Measurements from ENCODE around the gene DPYD. TPM values are rescaled to one million over a fixed set of nuclear protein-coding genes. Genes with fewer than 3 reads are reported as not detected.

The DPYD gene
- total RNA-seq, 1 experiment from 2014 or later = 0.46 TPM

DNA sequence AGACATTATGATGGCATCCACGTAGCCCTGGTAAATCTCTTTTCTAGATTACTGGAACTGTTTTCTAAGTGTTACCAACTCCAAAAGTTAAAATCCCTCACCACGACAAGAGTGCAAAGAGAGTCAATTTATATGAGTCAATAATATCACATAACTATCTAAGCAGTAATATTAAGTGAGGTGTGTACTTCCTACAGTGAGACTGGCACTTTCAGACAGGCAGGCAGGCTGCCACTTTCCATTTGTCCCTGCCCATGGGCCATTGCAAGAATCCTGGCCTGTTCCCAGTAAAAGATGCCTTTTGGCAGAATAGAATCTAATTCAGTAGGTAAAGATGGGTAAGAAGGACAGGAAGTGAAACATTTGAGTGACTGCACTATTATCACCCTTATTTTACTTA is 843.6 kb downstream of the DPYD start:
- DNase-seq (ENCODE audit: low spot score) = no peak
- no peaks in the 10 kb centered on the region for H3K9me3 Mint-ChIP-seq
- ChIA-PET POLR2A (no interaction called here), CTCF (no interaction called here)
- no peaks in the 10 kb centered on the region for H3K27me3 Mint-ChIP-seq (ENCODE audit: low read depth)
- no peak for TF ChIP-seq TEAD4 (CRISPR knock-in tag; IDR thresholded peaks at IDR 0.05)
- no peak for TF ChIP-seq ESRRA (CRISPR knock-in tag; IDR thresholded peaks at IDR 0.05; ENCODE audit: borderline replicate concordance)
- no peak for TF ChIP-seq ZNF121 (CRISPR knock-in tag; IDR thresholded peaks at IDR 0.05)
- TF ChIP-seq TCF7 (CRISPR knock-in tag; IDR thresholded peaks at IDR 0.05; ENCODE audit: low read depth) = no peak
- TF ChIP-seq, protein P1, sequence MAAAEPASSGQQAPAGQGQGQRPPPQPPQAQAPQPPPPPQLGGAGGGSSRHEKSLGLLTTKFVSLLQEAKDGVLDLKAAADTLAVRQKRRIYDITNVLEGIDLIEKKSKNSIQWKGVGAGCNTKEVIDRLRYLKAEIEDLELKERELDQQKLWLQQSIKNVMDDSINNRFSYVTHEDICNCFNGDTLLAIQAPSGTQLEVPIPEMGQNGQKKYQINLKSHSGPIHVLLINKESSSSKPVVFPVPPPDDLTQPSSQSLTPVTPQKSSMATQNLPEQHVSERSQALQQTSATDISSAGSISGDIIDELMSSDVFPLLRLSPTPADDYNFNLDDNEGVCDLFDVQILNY (CRISPR knock-in tag; IDR thresholded peaks at IDR 0.05) = no peak
- TF ChIP-seq, protein P2, sequence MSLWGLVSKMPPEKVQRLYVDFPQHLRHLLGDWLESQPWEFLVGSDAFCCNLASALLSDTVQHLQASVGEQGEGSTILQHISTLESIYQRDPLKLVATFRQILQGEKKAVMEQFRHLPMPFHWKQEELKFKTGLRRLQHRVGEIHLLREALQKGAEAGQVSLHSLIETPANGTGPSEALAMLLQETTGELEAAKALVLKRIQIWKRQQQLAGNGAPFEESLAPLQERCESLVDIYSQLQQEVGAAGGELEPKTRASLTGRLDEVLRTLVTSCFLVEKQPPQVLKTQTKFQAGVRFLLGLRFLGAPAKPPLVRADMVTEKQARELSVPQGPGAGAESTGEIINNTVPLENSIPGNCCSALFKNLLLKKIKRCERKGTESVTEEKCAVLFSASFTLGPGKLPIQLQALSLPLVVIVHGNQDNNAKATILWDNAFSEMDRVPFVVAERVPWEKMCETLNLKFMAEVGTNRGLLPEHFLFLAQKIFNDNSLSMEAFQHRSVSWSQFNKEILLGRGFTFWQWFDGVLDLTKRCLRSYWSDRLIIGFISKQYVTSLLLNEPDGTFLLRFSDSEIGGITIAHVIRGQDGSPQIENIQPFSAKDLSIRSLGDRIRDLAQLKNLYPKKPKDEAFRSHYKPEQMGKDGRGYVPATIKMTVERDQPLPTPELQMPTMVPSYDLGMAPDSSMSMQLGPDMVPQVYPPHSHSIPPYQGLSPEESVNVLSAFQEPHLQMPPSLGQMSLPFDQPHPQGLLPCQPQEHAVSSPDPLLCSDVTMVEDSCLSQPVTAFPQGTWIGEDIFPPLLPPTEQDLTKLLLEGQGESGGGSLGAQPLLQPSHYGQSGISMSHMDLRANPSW (CRISPR knock-in tag; conservative IDR thresholded peaks at IDR 0.05; ENCODE audit: low read depth) = no peak
- peaks cover 5% of the 10 kb centered on the region; the same call in 1 of the 2 replicates for H3K4me1 Mint-ChIP-seq
- no peaks in the 10 kb centered on the region for H3K36me3 Mint-ChIP-seq
- H3K4me3 Mint-ChIP-seq = no peak overlapping the region
- no peak for ATAC-seq
- H3K27ac Mint-ChIP-seq = no peak overlapping the region

DNA sequence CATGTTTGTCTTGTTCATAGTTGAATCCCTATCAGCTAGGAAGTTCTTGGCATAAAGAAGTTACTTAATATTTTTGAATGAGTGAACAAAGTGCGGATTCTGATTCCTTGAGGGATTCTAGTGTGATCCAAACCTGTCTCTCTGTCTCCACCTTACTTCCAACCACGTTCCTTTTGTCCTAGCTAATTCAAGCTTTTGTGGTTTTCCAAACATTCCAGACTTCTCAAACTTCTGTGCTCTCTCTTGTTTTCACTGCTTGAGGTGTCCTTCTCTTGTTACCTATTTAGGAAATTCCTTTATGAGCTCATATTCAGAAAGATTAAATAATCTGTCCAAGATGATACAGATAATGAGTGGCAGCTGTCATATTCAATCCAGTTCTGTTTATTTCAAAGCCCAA is 846.1 kb downstream of the DPYD start:
- Mint-ChIP-seq H3K36me3 (no peaks in the 10 kb centered on the region), H3K9me3 (no peaks in the 10 kb centered on the region), H3K27ac (no peak overlapping the region), H3K4me3 (no peak overlapping the region), H3K27me3 (ENCODE audit: low read depth) (no peaks in the 10 kb centered on the region), H3K4me1 (peaks cover 5% of the 10 kb centered on the region; the same call in 1 of the 2 replicates)
- DNase-seq (ENCODE audit: low spot score) (no peak), ATAC-seq (no peak)
- ChIA-PET CTCF (no interaction called here), POLR2A (no interaction called here)
- no peak for TF ChIP-seq FOXK1 (CRISPR knock-in tag; IDR thresholded peaks at IDR 0.05)
- TF ChIP-seq, protein P3, sequence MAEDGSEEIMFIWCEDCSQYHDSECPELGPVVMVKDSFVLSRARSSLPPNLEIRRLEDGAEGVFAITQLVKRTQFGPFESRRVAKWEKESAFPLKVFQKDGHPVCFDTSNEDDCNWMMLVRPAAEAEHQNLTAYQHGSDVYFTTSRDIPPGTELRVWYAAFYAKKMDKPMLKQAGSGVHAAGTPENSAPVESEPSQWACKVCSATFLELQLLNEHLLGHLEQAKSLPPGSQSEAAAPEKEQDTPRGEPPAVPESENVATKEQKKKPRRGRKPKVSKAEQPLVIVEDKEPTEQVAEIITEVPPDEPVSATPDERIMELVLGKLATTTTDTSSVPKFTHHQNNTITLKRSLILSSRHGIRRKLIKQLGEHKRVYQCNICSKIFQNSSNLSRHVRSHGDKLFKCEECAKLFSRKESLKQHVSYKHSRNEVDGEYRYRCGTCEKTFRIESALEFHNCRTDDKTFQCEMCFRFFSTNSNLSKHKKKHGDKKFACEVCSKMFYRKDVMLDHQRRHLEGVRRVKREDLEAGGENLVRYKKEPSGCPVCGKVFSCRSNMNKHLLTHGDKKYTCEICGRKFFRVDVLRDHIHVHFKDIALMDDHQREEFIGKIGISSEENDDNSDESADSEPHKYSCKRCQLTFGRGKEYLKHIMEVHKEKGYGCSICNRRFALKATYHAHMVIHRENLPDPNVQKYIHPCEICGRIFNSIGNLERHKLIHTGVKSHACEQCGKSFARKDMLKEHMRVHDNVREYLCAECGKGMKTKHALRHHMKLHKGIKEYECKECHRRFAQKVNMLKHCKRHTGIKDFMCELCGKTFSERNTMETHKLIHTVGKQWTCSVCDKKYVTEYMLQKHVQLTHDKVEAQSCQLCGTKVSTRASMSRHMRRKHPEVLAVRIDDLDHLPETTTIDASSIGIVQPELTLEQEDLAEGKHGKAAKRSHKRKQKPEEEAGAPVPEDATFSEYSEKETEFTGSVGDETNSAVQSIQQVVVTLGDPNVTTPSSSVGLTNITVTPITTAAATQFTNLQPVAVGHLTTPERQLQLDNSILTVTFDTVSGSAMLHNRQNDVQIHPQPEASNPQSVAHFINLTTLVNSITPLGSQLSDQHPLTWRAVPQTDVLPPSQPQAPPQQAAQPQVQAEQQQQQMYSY (CRISPR knock-in tag; IDR thresholded peaks at IDR 0.05) = no peak
- TF ChIP-seq, protein P4, sequence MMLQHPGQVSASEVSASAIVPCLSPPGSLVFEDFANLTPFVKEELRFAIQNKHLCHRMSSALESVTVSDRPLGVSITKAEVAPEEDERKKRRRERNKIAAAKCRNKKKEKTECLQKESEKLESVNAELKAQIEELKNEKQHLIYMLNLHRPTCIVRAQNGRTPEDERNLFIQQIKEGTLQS (CRISPR knock-in tag; conservative IDR thresholded peaks at IDR 0.05) = no peak
- no peak for TF ChIP-seq NR3C1 (CRISPR knock-in tag; conservative IDR thresholded peaks at IDR 0.05; ENCODE audit: low read depth)
- TF ChIP-seq, protein P5, sequence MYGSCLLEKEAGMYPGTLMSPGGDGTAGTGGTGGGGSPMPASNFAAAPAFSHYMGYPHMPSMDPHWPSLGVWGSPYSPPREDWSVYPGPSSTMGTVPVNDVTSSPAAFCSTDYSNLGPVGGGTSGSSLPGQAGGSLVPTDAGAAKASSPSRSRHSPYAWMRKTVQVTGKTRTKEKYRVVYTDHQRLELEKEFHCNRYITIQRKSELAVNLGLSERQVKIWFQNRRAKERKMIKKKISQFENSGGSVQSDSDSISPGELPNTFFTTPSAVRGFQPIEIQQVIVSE (CRISPR knock-in tag; IDR thresholded peaks at IDR 0.05; ENCODE audit: borderline replicate concordance) = no peak
- TF ChIP-seq, protein P6, sequence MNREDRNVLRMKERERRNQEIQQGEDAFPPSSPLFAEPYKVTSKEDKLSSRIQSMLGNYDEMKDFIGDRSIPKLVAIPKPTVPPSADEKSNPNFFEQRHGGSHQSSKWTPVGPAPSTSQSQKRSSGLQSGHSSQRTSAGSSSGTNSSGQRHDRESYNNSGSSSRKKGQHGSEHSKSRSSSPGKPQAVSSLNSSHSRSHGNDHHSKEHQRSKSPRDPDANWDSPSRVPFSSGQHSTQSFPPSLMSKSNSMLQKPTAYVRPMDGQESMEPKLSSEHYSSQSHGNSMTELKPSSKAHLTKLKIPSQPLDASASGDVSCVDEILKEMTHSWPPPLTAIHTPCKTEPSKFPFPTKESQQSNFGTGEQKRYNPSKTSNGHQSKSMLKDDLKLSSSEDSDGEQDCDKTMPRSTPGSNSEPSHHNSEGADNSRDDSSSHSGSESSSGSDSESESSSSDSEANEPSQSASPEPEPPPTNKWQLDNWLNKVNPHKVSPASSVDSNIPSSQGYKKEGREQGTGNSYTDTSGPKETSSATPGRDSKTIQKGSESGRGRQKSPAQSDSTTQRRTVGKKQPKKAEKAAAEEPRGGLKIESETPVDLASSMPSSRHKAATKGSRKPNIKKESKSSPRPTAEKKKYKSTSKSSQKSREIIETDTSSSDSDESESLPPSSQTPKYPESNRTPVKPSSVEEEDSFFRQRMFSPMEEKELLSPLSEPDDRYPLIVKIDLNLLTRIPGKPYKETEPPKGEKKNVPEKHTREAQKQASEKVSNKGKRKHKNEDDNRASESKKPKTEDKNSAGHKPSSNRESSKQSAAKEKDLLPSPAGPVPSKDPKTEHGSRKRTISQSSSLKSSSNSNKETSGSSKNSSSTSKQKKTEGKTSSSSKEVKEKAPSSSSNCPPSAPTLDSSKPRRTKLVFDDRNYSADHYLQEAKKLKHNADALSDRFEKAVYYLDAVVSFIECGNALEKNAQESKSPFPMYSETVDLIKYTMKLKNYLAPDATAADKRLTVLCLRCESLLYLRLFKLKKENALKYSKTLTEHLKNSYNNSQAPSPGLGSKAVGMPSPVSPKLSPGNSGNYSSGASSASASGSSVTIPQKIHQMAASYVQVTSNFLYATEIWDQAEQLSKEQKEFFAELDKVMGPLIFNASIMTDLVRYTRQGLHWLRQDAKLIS (CRISPR knock-in tag; IDR thresholded peaks at IDR 0.05; ENCODE audit: borderline replicate concordance) = no peak
- TF ChIP-seq, protein P7, sequence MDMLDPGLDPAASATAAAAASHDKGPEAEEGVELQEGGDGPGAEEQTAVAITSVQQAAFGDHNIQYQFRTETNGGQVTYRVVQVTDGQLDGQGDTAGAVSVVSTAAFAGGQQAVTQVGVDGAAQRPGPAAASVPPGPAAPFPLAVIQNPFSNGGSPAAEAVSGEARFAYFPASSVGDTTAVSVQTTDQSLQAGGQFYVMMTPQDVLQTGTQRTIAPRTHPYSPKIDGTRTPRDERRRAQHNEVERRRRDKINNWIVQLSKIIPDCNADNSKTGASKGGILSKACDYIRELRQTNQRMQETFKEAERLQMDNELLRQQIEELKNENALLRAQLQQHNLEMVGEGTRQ (CRISPR knock-in tag; IDR thresholded peaks at IDR 0.05) = no peak
- TF ChIP-seq ATF1 (CRISPR knock-in tag; IDR thresholded peaks at IDR 0.05) = no peak
- TF ChIP-seq CBFB (CRISPR knock-in tag; IDR thresholded peaks at IDR 0.05; ENCODE audit: low read depth) = no peak
- TF ChIP-seq JAZF1 (CRISPR knock-in tag; IDR thresholded peaks at IDR 0.05) = no peak
- TF ChIP-seq ETV6 (CRISPR knock-in tag; IDR thresholded peaks at IDR 0.05) = no peak
- TF ChIP-seq EMX1 (CRISPR knock-in tag; IDR thresholded peaks at IDR 0.05) = no peak
- no peak for TF ChIP-seq NFE2L1 (CRISPR knock-in tag; IDR thresholded peaks at IDR 0.05)
- no peak for TF ChIP-seq SMAD4 (CRISPR knock-in tag; IDR thresholded peaks at IDR 0.05)
- no peak for TF ChIP-seq NFATC4 (CRISPR knock-in tag; IDR thresholded peaks at IDR 0.05)
- TF ChIP-seq, protein P8, sequence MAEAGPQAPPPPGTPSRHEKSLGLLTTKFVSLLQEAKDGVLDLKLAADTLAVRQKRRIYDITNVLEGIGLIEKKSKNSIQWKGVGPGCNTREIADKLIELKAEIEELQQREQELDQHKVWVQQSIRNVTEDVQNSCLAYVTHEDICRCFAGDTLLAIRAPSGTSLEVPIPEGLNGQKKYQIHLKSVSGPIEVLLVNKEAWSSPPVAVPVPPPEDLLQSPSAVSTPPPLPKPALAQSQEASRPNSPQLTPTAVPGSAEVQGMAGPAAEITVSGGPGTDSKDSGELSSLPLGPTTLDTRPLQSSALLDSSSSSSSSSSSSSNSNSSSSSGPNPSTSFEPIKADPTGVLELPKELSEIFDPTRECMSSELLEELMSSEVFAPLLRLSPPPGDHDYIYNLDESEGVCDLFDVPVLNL (CRISPR knock-in tag; IDR thresholded peaks at IDR 0.05; ENCODE audit: borderline replicate concordance, low read depth) = no peak

All from WTC11 (cell line).